WTC11 (cell line): Measurements from ENCODE around the gene VANGL2.

Experiments used
- ATF1 ChIP-seq: sonication (generic); formaldehyde crosslinking; IDR thresholded peaks from 2 replicates; pipeline ENCODE4 v1.8.1; 2023; ENCODE audit warnings: mild to moderate bottlenecking, moderate library complexity, missing genetic modification reagents
- CREB1 ChIP-seq: sonication (generic); formaldehyde crosslinking; IDR thresholded peaks from 2 replicates; pipeline ENCODE4 v1.8.0; 2023; ENCODE audit warnings: mild to moderate bottlenecking, missing genetic modification reagents
- ELF4 ChIP-seq: sonication (generic); formaldehyde crosslinking; IDR thresholded peaks from 2 replicates; pipeline ENCODE4 v1.8.1; 2022; ENCODE audit warnings: low read depth, mild to moderate bottlenecking, moderate library complexity, missing genetic modification reagents
- FOXJ3 ChIP-seq: sonication (generic); formaldehyde crosslinking; IDR thresholded peaks from 2 replicates; pipeline ENCODE4 v1.9.0; 2021; ENCODE audit warnings: missing genetic modification reagents, mild to moderate bottlenecking, borderline replicate concordance
- MXD4 ChIP-seq: fragments of 250-450 bp; sonication (Bioruptor Pico); IDR thresholded peaks from 2 replicates; pipeline ENCODE4 v1.8.0; 2021; ENCODE audit warnings: mild to moderate bottlenecking, moderate library complexity, borderline replicate concordance
- ZBTB21 ChIP-seq: sonication (generic); formaldehyde crosslinking; IDR thresholded peaks from 2 replicates; pipeline ENCODE4 v1.8.1; 2023; ENCODE audit warnings: mild to moderate bottlenecking, missing genetic modification reagents, borderline replicate concordance
- ZNF416 ChIP-seq: fragments of 250-450 bp; sonication (Bioruptor Pico); IDR thresholded peaks from 2 replicates; pipeline ENCODE4 v1.9.0; 2021; ENCODE audit warnings: mild to moderate bottlenecking, inconsistent platforms
- TF ChIP-seq, protein P1 (sequence below): sonication (generic); formaldehyde crosslinking; IDR thresholded peaks from 2 replicates; pipeline ENCODE4 v1.8.1; 2023; ENCODE audit warnings: mild to moderate bottlenecking, missing genetic modification reagents, moderate library complexity
- TF ChIP-seq, protein P2 (sequence below): sonication (generic); formaldehyde crosslinking; IDR thresholded peaks from 2 replicates; pipeline ENCODE4 v1.8.0; 2022; ENCODE audit warnings: mild to moderate bottlenecking, missing genetic modification reagents
- TF ChIP-seq, protein P3 (sequence below): fragments of 250-450 bp; sonication (Bioruptor Pico); IDR thresholded peaks from 2 replicates; pipeline ENCODE4 v1.8.0; 2021; ENCODE audit warnings: mild to moderate bottlenecking
- TF ChIP-seq, protein P4 (sequence below): fragments of 200-600 bp; IDR thresholded peaks from 2 replicates; pipeline ENCODE4 v1.8.0; 2022; ENCODE audit warnings: antibody characterized with exemption
- TF ChIP-seq, protein P5 (sequence below): sonication (generic); formaldehyde crosslinking; IDR thresholded peaks from 2 replicates; pipeline ENCODE4 v1.8.1; 2022; ENCODE audit warnings: low read depth, mild to moderate bottlenecking, moderate library complexity, missing genetic modification reagents, borderline replicate concordance

DNA sequence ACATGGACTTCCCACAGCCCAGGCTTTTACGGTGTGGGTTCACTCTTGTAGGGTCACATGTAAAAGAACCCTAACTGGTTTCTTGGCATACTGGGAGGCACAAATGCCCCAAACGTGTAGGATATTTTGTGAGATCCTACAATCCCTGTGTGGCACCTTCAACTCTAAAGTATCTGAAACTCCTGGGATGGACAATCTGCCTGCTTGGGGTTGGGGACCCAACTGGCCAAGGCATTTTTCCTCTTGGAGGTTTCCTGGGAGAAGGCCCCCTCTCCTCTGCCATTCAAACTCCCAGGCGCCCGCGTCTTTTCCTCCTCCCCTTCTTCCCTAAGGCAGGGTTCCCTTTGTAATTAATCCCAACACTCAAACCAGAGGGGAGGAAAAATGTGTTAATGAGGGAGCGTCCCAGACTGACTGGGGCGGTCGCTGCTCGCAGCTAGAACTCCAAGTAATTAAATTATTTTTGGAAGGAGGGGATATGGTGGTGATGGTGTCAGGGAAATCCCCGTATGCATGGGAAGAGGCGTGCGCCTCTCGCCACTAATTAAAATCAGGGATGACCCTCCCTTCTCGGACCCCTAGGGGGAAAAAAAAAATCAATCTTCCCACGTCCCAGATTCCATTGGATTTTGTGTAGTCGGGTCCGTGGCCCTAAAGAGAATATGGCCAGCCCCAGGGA lies 681 bp upstream of the VANGL2 start:
- TF ChIP-seq, protein P1, sequence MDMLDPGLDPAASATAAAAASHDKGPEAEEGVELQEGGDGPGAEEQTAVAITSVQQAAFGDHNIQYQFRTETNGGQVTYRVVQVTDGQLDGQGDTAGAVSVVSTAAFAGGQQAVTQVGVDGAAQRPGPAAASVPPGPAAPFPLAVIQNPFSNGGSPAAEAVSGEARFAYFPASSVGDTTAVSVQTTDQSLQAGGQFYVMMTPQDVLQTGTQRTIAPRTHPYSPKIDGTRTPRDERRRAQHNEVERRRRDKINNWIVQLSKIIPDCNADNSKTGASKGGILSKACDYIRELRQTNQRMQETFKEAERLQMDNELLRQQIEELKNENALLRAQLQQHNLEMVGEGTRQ (CRISPR knock-in tag): no peak
- no peak for TF ChIP-seq MXD4
- TF ChIP-seq, protein P2, sequence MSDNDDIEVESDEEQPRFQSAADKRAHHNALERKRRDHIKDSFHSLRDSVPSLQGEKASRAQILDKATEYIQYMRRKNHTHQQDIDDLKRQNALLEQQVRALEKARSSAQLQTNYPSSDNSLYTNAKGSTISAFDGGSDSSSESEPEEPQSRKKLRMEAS (CRISPR knock-in tag): no peak
- TF ChIP-seq, protein P3, sequence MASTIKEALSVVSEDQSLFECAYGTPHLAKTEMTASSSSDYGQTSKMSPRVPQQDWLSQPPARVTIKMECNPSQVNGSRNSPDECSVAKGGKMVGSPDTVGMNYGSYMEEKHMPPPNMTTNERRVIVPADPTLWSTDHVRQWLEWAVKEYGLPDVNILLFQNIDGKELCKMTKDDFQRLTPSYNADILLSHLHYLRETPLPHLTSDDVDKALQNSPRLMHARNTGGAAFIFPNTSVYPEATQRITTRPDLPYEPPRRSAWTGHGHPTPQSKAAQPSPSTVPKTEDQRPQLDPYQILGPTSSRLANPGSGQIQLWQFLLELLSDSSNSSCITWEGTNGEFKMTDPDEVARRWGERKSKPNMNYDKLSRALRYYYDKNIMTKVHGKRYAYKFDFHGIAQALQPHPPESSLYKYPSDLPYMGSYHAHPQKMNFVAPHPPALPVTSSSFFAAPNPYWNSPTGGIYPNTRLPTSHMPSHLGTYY (CRISPR knock-in tag): no peak
- TF ChIP-seq, protein P4, sequence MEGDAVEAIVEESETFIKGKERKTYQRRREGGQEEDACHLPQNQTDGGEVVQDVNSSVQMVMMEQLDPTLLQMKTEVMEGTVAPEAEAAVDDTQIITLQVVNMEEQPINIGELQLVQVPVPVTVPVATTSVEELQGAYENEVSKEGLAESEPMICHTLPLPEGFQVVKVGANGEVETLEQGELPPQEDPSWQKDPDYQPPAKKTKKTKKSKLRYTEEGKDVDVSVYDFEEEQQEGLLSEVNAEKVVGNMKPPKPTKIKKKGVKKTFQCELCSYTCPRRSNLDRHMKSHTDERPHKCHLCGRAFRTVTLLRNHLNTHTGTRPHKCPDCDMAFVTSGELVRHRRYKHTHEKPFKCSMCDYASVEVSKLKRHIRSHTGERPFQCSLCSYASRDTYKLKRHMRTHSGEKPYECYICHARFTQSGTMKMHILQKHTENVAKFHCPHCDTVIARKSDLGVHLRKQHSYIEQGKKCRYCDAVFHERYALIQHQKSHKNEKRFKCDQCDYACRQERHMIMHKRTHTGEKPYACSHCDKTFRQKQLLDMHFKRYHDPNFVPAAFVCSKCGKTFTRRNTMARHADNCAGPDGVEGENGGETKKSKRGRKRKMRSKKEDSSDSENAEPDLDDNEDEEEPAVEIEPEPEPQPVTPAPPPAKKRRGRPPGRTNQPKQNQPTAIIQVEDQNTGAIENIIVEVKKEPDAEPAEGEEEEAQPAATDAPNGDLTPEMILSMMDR: 0 out of 2 replicates have a peak, but pooled peaks have one; percentile 15
- TF ChIP-seq ZBTB21: no peak
- no peak for TF ChIP-seq FOXJ3 (CRISPR knock-in tag)
- no peak for TF ChIP-seq ATF1
- no peak for TF ChIP-seq ELF4
- TF ChIP-seq, protein P5, sequence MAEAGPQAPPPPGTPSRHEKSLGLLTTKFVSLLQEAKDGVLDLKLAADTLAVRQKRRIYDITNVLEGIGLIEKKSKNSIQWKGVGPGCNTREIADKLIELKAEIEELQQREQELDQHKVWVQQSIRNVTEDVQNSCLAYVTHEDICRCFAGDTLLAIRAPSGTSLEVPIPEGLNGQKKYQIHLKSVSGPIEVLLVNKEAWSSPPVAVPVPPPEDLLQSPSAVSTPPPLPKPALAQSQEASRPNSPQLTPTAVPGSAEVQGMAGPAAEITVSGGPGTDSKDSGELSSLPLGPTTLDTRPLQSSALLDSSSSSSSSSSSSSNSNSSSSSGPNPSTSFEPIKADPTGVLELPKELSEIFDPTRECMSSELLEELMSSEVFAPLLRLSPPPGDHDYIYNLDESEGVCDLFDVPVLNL (CRISPR knock-in tag): no peak
- TF ChIP-seq CREB1 (CRISPR knock-in tag): no peak
- TF ChIP-seq ZNF416 (CRISPR knock-in tag): no peak
